ACHN (cell line): ENCODE data around the gene SRF.

Experiments
- DNase-seq: peaks from one replicate; pipeline ENCODE4 v3.0.0-alpha.2; 2015
- in situ Hi-C: cut with HindIII; loops from 2 replicates; pipeline ENCODE4 v1.10.0; 2017; ENCODE audit warnings: low sequenced_read_pairs, low pct_ligation_motif_present, low pct_unique_long_range_greater_than_20kb

SRF gene

DNA sequence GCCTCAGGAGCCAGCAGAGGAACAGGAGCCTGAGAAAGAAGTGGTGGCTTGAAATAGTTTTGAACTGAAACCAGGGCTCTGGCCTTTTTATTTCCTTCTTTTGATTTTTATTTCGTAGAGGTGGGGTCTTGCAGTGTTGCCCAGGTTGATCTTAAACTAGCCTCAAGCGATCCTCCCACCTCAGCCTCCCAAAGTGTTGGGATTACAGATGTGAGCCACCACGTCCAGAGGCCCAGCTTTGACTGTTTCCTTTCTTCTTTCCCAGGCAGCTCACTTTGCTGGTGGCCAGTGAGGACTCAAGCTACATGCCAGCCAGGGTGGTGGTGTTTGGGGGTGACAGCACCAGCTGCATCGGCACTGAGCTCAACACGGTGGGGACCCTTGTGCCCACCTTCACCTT, 31.4 kb downstream of the SRF start:
- in situ Hi-C loops = no loop called here
- DNase-seq = no peak

DNA sequence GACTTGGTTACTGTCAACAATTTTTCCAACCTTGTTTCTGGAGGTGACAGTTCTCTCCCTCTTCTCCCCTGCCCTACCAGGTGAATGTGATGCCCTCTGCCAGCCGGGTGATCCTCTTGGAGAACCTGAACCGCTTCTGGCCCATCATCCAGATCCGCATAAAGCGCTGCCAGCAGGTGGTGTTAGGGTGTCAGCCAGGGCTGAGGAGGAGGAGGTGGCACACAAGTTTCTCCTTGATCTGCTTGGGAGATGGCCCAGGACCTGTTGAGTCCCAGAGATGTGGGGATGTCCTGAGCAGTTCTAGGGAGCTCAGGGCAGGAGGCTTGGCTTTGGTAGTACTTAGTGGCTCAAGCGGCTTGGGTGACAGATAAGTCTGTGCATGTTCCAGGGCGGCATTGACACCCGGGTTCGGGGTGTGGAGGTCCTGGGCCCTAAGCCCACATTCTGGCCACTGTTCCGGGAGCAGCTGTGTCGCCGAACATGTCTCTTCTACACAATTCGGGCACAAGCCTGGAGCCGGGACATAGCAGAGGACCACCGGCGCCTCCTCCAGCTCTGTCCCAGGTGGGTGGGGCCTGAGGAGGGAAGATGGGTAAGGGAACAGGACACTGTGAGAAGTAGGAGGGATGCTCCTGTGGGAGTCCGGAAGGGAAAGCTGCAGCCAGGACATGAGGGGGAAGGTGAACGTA, 32.1 kb downstream of the SRF start:
- no peak for DNase-seq
- in situ Hi-C loops = no loop called here

DNA sequence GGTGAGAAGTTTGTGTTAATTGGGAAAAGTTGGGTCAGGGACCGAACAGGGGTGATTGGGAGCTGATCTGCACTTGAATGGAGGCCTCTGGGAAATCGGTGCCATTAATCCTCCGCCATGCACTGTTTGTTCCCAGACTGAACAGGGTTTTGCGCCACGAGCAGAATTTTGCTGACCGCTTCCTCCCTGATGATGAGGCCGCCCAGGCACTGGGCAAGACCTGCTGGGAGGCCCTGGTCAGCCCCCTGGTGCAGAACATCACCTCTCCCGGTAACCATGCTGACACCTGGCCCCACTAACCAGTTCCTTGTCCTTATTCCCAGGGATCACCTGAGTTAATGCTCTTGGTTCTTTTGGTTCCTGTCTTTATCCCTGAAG, 32.6 kb downstream of the SRF start:
- in situ Hi-C loops = no loop called here
- no peak for DNase-seq

DNA sequence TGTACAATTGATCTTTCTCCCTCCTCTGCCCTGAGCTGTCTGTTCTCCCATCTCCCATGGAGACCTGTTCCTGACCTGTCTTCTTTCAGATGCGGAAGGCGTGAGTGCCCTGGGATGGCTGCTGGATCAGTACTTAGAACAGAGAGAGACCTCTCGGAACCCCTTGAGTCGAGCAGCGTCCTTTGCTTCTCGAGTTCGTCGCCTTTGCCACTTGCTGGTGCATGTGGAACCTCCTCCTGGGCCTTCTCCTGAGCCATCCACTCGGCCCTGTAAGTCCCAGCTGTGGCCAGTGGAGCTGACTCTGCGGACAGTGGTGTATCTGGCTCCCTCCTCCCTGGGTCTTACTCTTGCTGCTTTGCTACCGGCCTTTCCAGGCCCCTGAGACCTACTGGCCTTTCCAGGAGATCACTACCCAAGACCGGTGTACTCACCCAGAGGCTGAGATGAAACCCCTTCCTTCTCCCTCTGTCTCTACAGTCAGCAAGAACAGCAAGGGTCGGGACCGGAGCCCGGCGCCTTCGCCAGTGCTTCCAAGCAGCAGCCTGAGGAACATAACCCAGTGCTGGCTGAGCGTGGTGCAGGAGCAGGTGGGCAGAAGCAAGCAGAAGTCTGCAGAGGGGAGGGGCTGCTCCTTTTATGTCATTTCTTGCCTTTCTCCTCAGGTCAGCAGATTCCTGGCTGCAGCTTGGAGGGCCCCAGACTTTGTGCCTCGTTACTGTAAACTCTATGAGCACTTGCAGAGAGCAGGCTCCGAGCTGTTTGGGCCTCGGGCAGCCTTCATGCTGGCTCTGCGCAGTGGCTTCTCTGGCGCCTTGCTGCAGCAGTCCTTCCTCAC, 33.4 kb downstream of the SRF start:
- in situ Hi-C loops = no loop called here
- DNase-seq = no peak

DNA sequence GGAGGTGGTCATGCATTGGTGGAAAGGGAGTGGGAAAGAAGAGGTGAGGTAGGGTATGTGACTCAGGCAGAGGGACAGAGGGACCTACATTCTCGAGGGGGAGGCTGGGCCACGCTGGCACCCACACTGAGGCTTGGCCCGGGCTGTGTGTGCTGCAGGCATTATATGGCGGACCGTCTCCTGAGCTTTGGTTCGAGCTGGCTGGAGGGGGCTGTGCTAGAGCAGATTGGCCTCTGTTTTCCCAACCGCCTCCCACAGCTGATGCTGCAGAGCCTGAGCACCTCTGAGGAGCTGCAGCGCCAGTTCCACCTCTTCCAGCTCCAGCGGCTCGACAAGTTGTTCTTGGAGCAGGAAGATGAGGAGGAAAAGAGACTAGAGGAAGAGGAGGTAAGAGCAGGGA, 34.8 kb downstream of the SRF start:
- in situ Hi-C loops = no loop called here
- DNase-seq = no peak

DNA sequence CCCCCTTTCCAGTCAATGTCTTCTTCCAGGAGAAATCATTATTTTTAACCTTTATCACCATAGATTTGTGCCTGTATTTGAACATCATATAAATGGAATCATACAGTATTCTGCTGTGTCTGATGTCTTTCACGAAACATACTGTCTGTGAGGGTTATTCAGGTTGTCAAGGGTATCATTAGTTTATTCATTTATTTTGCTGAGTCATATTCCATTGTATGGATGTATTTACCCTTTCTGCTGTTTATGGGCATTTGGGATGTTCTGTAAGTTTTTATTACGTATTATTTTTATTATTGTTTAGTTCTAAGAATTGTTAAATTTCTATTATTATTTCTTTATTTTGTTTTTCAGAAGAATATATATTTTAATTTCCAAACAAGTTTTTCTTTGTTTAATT, 36.2 kb downstream of the SRF start:
- DNase-seq = no peak
- in situ Hi-C loops = no loop called here

DNA sequence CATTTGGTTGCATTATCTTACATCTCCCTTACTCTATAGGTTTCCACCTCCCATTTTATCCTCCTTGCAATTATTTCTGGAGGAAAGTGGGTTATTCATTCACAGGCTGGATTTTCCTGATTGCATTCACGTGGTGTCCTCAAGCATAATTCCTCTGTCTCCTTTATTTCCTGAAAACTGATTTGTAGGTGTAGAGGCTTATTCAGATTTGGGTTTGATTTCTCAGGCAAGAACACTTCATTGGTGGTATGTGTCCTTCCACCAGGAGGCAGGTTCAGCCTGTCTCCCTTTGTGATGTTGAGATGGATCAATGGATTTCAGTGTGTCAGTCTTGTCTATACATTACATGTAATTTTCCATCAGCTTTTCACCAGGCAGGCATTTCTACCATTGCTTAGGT, 40.9 kb downstream of the SRF start:
- peak; percentile 8 for DNase-seq
- in situ Hi-C loops = no loop called here

DNA sequence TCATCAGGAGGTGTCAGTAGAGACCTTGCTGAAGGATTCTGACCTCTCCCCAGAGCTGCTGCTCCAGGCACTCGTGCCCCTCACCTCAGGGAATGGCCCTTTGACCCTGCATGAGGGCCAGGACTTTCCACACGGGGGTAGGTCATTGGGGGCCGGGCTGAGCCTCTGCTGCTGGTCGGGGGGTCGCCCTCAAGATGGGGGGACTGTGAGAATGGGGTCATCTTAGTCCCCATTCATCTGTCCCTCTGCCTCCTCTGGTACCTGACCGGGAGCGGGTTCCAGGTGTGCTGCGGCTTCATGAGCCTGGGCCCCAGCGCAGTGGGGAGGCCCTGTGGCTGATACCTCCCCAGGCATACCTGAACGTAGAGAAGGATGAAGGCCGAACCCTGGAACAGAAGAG, 42.4 kb downstream of the SRF start:
- no peak for DNase-seq
- in situ Hi-C loops = no loop called here

DNA sequence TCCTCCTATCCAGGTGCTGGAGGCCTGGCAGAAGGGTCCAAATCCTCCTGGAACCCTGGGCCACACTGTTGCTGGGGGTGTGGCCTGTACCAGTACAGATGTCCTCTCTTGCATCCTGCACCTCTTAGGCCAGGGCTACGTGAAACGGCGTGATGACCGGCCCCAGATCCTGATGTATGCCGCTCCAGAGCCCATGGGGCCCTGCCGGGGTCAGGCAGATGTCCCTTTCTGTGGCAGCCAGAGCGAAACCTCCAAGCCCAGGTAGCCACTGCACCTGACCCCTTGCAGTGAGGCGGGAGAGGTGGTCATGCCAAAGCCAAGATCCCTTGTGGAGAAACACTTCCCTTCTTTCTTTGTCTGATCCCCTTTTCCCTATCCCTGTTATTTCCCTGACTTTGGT, 44.0 kb downstream of the SRF start:
- no peak for DNase-seq
- in situ Hi-C loops = no loop called here

DNA sequence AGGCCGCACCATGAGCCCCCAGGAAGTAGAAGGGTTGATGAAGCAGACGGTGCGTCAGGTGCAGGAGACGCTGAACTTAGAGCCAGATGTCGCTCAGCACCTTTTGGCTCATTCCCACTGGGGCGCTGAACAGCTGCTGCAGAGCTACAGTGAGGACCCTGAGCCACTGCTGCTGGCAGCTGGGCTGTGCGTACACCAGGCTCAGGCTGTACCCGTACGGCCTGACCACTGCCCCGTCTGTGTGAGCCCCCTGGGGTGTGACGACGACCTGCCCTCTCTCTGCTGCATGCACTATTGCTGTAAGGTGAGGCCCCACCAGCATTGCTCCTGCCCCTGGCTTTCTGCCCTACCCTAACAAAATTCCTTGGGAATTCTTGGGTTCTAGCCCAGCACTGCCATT, 45.1 kb downstream of the SRF start:
- in situ Hi-C loops = no loop called here
- no peak for DNase-seq

DNA sequence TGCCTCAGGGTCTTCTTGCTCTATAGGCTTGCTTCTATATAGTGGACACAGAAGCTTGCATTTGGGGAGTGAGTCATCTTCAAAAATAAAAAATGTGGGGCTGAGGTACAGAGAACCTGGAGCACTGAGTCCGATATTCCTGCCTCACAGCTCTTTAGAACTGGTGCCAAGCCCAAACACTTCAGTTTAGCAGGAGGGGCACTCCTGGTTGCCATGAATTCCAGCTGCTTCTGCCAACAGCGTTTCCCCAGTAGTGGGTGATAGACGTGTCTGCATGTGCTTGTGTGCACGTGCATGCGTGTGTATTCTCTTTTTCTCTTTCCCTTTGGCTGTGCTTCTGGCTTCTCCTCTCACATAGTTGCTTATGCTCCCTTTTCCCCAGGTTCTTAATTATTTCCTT, 46.3 kb downstream of the SRF start:
- in situ Hi-C loops = no loop called here
- DNase-seq = no peak

DNA sequence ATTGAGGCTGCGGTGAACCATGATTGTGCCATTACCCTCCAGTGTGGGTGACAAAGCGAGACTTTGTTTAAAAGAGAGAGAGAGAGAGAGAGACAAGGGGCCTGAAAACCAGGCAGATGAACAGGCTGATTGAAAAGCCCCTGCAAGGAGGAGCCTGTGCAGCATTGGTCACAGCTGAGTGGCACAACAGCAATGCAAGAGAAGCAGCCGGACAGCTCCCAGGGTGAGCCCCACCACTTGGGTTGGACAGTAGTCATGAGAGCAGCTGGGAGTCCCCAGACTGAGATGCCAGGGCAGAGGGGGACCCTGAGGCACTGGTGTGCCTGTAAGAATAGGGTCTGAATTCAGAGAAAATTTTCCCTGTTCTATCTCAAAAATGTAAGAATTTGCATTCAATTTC, 48.0 kb downstream of the SRF start:
- in situ Hi-C loops = no loop called here
- no peak for DNase-seq

DNA sequence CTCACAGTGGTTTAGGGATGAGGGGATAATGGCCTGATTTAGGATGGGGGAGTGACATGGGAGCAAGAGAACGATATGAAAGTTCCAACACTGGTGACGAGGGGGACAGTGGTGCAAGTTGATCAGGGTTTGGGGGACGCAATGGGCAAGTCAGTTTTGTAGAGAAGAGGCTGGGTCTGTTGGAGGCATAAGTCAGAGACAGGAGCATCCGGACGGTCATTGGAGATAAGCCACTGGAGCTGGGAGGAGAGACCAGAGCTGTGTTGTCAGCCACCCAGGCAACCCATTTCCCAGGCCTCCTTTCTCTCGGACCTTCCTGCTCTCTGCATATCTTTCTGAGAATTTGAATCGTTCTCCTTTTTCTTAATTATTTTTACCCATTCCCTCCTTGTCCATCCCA, 48.7 kb downstream of the SRF start:
- in situ Hi-C loops = no loop called here
- no peak for DNase-seq

DNA sequence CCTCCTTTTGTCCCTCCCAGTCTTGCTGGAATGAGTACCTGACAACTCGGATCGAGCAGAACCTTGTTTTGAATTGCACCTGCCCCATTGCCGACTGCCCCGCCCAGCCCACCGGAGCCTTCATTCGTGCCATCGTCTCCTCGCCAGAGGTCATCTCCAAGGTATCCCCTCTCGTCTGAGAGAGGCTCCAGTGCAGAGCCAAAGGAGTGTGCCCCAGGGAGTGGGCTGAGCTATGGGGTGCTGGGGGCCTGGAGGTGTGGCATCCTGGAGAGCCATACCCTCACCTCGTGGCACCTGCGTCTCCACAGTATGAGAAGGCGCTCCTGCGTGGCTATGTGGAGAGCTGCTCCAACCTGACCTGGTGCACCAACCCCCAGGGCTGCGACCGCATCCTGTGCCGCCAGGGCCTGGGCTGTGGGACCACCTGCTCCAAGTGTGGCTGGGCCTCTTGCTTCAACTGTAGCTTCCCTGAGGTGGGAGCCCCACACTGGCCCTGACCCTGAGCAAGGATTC, 49.4 kb downstream of the SRF start:
- in situ Hi-C loops = no loop called here
- no peak for DNase-seq

DNA sequence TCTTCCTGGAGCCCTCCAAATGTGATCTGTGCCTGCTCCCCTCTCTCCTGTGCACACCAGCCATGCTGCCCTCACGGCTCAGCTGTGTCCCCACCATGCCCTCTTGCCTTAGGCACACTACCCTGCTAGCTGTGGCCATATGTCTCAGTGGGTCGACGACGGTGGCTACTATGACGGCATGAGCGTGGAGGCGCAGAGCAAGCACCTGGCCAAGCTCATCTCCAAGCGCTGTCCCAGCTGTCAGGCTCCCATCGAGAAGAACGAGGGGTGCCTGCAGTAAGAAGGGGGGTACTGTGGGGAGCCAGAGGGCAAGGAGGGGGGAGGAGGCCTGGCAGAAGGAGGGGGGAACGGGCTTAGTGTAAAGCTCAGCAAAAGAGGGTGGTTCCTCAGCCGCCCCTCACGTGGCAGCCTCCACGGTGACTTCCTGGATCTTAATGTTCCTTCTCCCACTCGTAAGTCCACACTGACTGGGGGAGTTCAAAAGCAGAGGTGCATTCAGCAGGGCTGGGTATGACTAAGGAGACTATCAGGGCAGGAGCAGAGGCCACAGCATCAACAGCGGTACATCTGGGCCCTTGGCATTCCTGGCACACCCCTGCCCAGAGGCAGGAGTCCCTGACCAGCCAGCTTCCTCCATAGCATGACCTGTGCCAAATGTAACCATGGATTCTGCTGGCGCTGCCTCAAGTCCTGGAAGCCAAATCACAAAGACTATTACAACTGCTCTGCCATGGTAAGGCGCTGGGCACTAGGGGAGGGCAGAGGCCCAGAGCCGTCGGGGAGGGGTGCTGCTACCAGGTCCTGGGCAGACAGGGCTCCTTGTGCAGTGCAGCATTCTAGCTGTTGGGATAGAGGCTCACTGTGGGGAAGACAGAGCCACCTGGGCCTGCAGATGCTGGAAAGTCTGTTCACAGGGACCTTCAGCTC, 50.2 kb downstream of the SRF start:
- in situ Hi-C loops = no loop called here
- DNase-seq = no peak

DNA sequence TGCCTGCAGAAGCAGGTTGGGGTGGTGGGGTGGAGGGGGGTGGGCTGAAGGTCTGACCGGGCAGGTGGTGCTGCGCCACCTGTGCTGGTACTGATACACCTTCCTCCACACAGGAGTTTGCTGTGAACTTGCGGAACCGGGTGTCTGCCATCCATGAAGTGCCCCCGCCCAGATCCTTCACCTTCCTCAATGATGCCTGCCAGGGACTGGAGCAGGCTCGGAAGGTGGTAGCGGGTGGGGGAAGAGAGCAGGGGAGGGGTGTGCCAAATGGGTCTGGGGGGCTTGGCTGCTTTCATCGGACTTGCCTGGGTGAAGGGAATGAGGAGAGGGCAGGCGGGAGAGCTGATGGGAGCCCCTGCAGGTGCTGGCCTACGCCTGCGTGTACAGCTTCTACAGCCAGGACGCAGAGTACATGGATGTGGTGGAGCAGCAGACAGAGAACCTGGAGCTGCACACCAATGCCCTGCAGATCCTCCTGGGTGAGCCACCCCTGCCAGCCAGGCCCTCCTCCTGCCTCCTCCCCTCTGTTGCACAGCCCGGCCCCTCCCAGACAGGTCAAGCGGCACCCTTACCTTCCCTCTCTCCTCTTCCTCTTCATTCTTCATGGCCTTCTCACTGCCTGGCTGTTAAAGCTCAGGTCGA, 51.5 kb downstream of the SRF start:
- in situ Hi-C loops = no loop called here
- no peak for DNase-seq

DNA sequence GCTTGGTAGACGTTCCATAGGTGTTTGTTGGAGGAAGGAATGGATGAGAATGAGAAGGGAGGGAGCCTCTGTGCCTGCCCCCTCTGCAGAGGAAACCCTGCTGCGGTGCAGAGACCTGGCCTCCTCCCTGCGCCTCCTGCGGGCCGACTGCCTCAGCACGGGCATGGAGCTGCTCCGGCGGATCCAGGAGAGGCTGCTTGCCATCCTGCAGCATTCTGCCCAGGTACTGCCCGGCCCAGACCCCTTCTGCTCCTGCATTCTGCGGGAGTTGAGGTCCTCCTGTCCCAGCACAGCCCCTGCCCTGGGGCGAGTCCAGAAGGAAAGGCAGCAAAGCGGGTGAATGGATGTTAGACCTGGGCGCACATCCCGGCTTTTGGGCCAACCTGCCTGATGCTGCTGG, 52.1 kb downstream of the SRF start:
- no peak for DNase-seq
- in situ Hi-C loops = no loop called here

DNA sequence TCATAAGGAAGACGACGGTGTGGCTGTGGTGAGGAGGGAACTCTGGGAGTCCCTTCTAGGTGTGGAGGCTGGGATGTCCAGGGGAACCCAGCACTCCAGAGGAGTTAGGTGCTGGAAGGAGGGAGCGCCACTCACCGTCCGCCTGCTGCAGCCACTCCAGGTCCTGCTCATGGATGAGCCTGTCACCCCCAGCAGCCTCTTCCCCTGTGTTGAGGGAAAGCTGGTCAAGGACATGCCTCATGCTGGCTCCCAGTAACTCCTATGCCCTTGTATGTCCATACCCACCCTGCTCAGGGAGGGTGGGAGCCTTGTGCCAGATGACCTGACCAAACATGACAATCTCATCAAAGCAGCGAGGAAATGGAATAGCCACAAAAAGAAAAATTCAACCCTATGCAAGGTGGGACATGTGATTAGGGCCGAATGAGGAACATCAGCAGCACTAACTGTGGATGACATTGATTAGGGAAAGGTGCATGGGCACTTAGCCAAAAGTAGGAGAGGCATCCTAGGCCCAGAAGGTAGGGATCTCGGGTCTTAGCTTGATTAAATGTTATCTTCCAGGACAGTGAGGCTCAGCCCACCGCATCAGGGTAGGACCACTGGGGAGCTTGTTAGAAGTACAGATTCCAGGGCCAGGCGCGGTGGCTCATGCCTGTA, 55.3 kb downstream of the SRF start:
- no peak for DNase-seq
- in situ Hi-C loops = no loop called here
